Gastrocnemius medialis (tissue), 4 donors: Measurements from ENCODE around the gene PLXNA2. TPM values are rescaled to one million over a fixed set of nuclear protein-coding genes. Genes with fewer than 3 reads are reported as not detected.

ENCODE experiments used
- ATAC-seq, 2 donors: fragments of 150-250 bp; one replicate each; pipeline ENCODE4 v1.9.1; 2016
- DNase-seq, 2 donors: peaks; one replicate each; pipeline ENCODE4 v3.0.0-alpha.2; 2019
- H3K27ac ChIP-seq, 4 donors: fragments of 200-600 bp; sonication (generic); 1 replicate in 1 of 4; 2 replicates in 3 of 4; pipeline ENCODE4 v1.5.1; 2016 to 2018; ENCODE audit warnings: mild to moderate bottlenecking in 2 of 4, moderate library complexity in 1 of 4
- H3K27me3 ChIP-seq, 3 donors: fragments of 200-600 bp; sonication (generic) in 2 of 3; 1 replicate in 1 of 3; 2 replicates in 2 of 3; pipeline versions ENCODE4 v1.5.1 to v1.6.0; 2016 to 2019; ENCODE audit warnings: mild to moderate bottlenecking in 1 of 3, moderate library complexity in 1 of 3
- H3K36me3 ChIP-seq, 2 donors: fragments of 200-600 bp; sonication (generic) in 1 of 2; one replicate each; pipeline ENCODE4 v1.5.1; 2017 to 2018
- H3K4me1 ChIP-seq, 2 donors: fragments of 200-600 bp; sonication (generic) in 1 of 2; one replicate each; pipeline ENCODE4 v1.5.1; 2016 to 2017; ENCODE audit warnings: mild to moderate bottlenecking in 2 of 2
- H3K4me3 ChIP-seq, 4 donors: fragments of 200-600 bp; sonication (generic) in 3 of 4; 1 replicate in 1 of 4; 2 replicates in 3 of 4; pipeline ENCODE4 v1.5.1; 2016 to 2019; ENCODE audit warnings: mild to moderate bottlenecking in 2 of 4
- H3K9me3 ChIP-seq, 3 donors: fragments of 200-600 bp; sonication (generic) in 2 of 3; 1 replicate in 1 of 3; 2 replicates in 2 of 3; pipeline ENCODE4 v1.5.1; 2016 to 2019
- CTCF ChIP-seq, 5 experiments: fragments of 450-650 bp in 3 of 5; fragments of 200-600 bp in 2 of 5; sonication (generic) in 2 of 5; IDR thresholded peaks in 4 of 5; conservative IDR thresholded peaks in 1 of 5; 1 replicate in 4 of 5; 2 replicates in 1 of 5; pipeline ENCODE4 v1.5.1; 2016 to 2019; ENCODE audit warnings: antibody characterized with exemption in 5 of 5, mild to moderate bottlenecking in 3 of 5, moderate library complexity in 3 of 5
- POLR2A ChIP-seq, 2 donors: fragments of 450-650 bp; IDR thresholded peaks; one replicate each; pipeline ENCODE4 v1.6.1; 2017; ENCODE audit warnings: antibody characterized with exemption in 2 of 2, mild to moderate bottlenecking in 2 of 2, moderate library complexity in 2 of 2
- in situ Hi-C, 4 donors: fragments of 200-750 bp; cut with MboI; loops; one replicate each; pipeline versions ENCODE4 v1.15.0 to v1.8.0; 2017; ENCODE audit warnings: low sequenced_read_pairs in 4 of 4
- intact Hi-C: fragments of 100-400 bp; cut with DNase I; formaldehyde crosslinking; loops from one replicate; pipeline ENCODE4 v1.15.1; 2023; ENCODE audit warnings: low total_unique reads
- total RNA-seq, 4 donors: library from RNA; depleted of rRNA; stranded (reverse); fragments of >200 nt; gene quantifications; one replicate each; pipeline versions ENCODE4 v1.1.0 to v1.2.3, GENCODE V29; 2016

Gene PLXNA2
- total RNA-seq, 4 donors from 2014 or later = 12.4 to 20.0 (median 16.2) TPM

- ATAC-seq = no peak
- Histone ChIP-seq H3K27ac (no peak overlapping the region), H3K36me3 (peaks cover 0 to 54% of the 10 kb centered on the region in 2 donors), H3K27me3 (no peaks in the 10 kb centered on the region), H3K4me1 (peaks cover 5 to 12% of the 10 kb centered on the region in 2 donors), H3K9me3 (no peaks in the 10 kb centered on the region), H3K4me3 (no peak overlapping the region)
- no peak for DNase-seq
- TF ChIP-seq POLR2A (IDR thresholded peaks at IDR 0.05) (no peak), CTCF (IDR thresholded peaks at IDR 0.05 in 4 of 5, conservative IDR thresholded peaks at IDR 0.05 in 1 of 5) (no peak)
- intact Hi-C loops (no loop called here), in situ Hi-C loops (loop anchor here in 1 of 4 donors (10.0 kb wide), 1 partner anchor 212 kb away; the partner anchor contains the start of gene PLXNA2)
These were observed 210.9 kb downstream of the PLXNA2 start for GRCh38 chr1:208033236-208033635.

- no peak for DNase-seq
- TF ChIP-seq POLR2A (IDR thresholded peaks at IDR 0.05) = no peak
- no peak for TF ChIP-seq CTCF (IDR thresholded peaks at IDR 0.05 in 4 of 5, conservative IDR thresholded peaks at IDR 0.05 in 1 of 5)
- ATAC-seq = no peak
- in situ Hi-C loops = loop anchor here in 1 of 4 donors (10.0 kb wide), 1 partner anchor 213 kb away; the partner anchor contains the start of gene PLXNA2
- H3K4me3 ChIP-seq = no peak overlapping the region
- H3K9me3 ChIP-seq = no peaks in the 10 kb centered on the region
- no peaks in the 10 kb centered on the region for H3K27me3 ChIP-seq
- peaks cover 5 to 12% of the 10 kb centered on the region in 2 donors for H3K4me1 ChIP-seq
- intact Hi-C loops = no loop called here
- H3K27ac ChIP-seq = no peak overlapping the region
- H3K36me3 ChIP-seq = peaks cover 0 to 58% of the 10 kb centered on the region in 2 donors
These were observed 212.3 kb downstream of the PLXNA2 start for GRCh38 chr1:208031932-208032320.

DNA sequence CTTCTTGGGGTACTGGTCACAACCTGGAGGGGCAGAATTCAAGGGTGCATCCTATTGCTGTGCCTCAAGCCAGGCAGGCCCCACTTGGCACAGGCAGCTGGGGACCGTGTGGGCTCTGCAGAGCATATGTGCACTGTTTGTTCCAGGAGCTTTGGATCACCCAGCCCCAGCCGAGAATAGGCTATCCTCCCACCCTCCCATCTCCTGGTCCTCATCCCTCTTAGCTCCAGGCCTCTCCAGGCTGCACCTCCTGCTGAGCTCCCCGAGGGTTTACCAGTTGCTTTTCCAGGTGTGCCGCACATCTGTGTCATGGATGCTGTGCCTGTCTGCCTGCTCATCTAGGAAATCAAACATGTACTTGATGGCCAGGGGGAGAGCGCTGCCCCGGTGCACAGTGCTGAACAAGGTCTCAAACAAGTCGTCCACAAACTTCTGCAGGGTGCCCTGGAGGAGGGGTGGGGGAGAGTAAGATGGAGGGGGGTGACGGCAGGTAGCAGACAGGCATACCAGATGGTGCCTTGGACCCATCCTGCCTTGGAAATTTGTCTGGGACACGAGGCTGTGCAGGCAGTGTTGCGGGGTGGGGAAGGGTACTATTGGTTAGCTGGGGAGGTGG is 212.8 kb downstream of the PLXNA2 start:
- DNase-seq (no peak), ATAC-seq (no peak)
- Histone ChIP-seq H3K27me3 (no peaks in the 10 kb centered on the region), H3K27ac (no peak overlapping the region), H3K4me3 (no peak overlapping the region), H3K9me3 (no peaks in the 10 kb centered on the region), H3K4me1 (peaks cover 5 to 12% of the 10 kb centered on the region in 2 donors), H3K36me3 (peaks cover 0 to 63% of the 10 kb centered on the region in 2 donors)
- intact Hi-C loops (no loop called here), in situ Hi-C loops (loop anchor here in 1 of 4 donors (10.0 kb wide), 1 partner anchor 213 kb away; the partner anchor contains the start of gene PLXNA2)
- no peak for TF ChIP-seq CTCF (IDR thresholded peaks at IDR 0.05 in 4 of 5, conservative IDR thresholded peaks at IDR 0.05 in 1 of 5)
- no peak for TF ChIP-seq POLR2A (IDR thresholded peaks at IDR 0.05)

DNA sequence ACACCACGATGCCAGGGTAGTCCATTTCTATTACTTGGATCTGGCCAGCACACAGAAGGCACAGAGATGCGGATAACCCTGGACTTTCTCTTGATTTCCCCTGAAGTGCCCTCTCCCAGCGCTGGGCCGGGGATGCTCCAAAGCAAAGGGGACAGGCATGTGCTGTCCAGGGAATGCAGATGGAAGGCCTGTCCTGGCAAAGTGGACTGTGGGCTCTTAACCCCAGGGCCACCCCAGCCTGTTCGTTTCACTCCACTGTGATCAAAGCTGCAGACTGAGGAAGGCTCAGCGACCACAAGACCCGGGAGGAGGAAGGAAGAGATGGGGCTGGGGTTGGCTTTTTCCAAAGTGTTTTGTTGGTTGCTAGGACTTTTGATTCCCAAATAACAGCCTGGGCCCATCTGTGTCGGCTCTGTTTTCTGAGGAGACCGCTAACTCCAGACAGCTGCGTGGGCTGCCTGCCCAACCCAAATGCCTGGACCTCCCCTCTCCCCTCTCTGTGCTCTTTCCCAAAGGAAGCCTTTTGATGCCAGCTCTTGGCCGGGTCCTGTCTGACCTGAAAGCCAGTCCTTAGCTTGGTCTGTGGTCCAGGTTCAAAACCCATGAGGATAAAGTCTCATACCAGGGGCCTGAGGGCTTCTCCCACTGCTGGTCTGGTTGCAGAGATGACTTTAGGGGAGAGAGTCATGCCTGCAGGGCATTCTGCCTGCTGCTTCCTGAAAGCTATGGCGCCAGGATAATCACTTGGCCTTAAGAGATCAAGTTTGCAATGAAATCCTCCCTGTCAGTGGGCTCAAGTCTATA is 213.7 kb downstream of the PLXNA2 start:
- no peaks in the 10 kb centered on the region for H3K27me3 ChIP-seq
- peaks cover 0 to 64% of the 10 kb centered on the region in 2 donors for H3K36me3 ChIP-seq
- in situ Hi-C loops (loop anchor here in 1 of 4 donors (10.0 kb wide), 1 partner anchor 214 kb away; the partner anchor contains the start of gene PLXNA2), intact Hi-C loops (no loop called here)
- TF ChIP-seq POLR2A (IDR thresholded peaks at IDR 0.05) (no peak), CTCF (IDR thresholded peaks at IDR 0.05 in 4 of 5, conservative IDR thresholded peaks at IDR 0.05 in 1 of 5) (no peak)
- ATAC-seq (peak; percentile 13 to 43), DNase-seq (no peak)
- no peak overlapping the region for H3K4me3 ChIP-seq
- H3K27ac ChIP-seq = peak overlapping the region; percentile 41 to 65 (median 60)
- H3K4me1 ChIP-seq = peaks cover 7 to 15% of the 10 kb centered on the region in 2 donors
- H3K9me3 ChIP-seq = no peaks in the 10 kb centered on the region
